Uterus (tissue), 2 donors: Measurements from ENCODE around the gene VRK2.

ENCODE experiments used
- CTCF ChIP-seq, 4 experiments: fragments of 200-600 bp in 2 of 4; fragments of 450-650 bp in 2 of 4; sonication (generic) in 2 of 4; IDR thresholded peaks; one replicate each; pipeline ENCODE4 v1.5.1; 2016 to 2019; ENCODE audit warnings: antibody characterized with exemption in 4 of 4, mild to moderate bottlenecking in 2 of 4, moderate library complexity in 1 of 4
- POLR2A ChIP-seq, 2 donors: fragments of 450-650 bp; IDR thresholded peaks; one replicate each; pipeline ENCODE4 v1.6.1; 2016; ENCODE audit warnings: antibody characterized with exemption in 2 of 2, mild to moderate bottlenecking in 1 of 2, moderate library complexity in 1 of 2

GRCh38 chr2:58055033-58055786 lies 8.6 kb downstream of the VRK2 start:
- no peak for TF ChIP-seq CTCF (IDR thresholded peaks at IDR 0.05)
- no peak for TF ChIP-seq POLR2A (IDR thresholded peaks at IDR 0.05)
